ENCODE results near the gene MAD2L2. TPM values are rescaled to one million over a fixed set of nuclear protein-coding genes. Genes with fewer than 3 reads are reported as not detected.

Gene MAD2L2
- total RNA-seq (2014; rRNA removed), result 127 and 139 TPM in 2 replicates
- Bru-seq, nascent RNA, result percentile 42 among the genes with signal in this experiment
- BruChase-seq, experiment 1, labeled RNA remaining after a 6-hour chase, result percentile 54 among the genes with signal in this experiment
- percentile 41 among the genes with signal in this experiment for BruChase-seq, experiment 2, labeled RNA remaining after a 2-hour chase
- long read RNA-seq, transcript MAD2L2-207 (9 exons, 1,118 nt), result major isoform, 43 of 64 reads
- long read RNA-seq, transcript MAD2L2-205 (9 exons, 864 nt), result minor isoform, 5 of 64 reads
- long read RNA-seq, partial matches to known transcripts, result 9 of 64 reads
- long read RNA-seq, other reads (novel, unspliced or antisense), result 7 of 64 reads

- Histone ChIP-seq H3K9me3 (ENCODE audit: low read length) (no peaks in the 10 kb centered on the region), H3K4me3 (ENCODE audit: low read length) (peak within 1 kb of the TSS; percentile 92), H3K4me2 (ENCODE audit: low read length) (peak within 1 kb of the TSS; percentile 91), H3K9me2 (replicated peaks; ENCODE audit: low read length) (no peaks in the 10 kb centered on the region), H4K20me1 (ENCODE audit: low read length) (no peaks in the 10 kb centered on the region), H2AFZ (ENCODE audit: low read length) (peak within 1 kb of the TSS; percentile 95), H3K79me2 (ENCODE audit: low read length) (no peaks in the 10 kb centered on the region), H3K36me3 (ENCODE audit: low read depth, low read length) (no peaks in the 10 kb centered on the region), H3K27me3 (ENCODE audit: low read length) (no peaks in the 10 kb centered on the region), H3F3A (ENCODE audit: low read length, unreplicated experiment) (no peaks in the 10 kb centered on the region), H3K9ac (ENCODE audit: low read length) (peak within 1 kb of the TSS; percentile 76), H3K27ac (ENCODE audit: low read length) (no peak within 1 kb of the TSS), H3K4me1 (ENCODE audit: insufficient read depth, low read length) (peaks cover 4% of the 10 kb centered on the region; the same call in 1 of the 2 replicates)
- ChIA-PET CTCF (no interaction called here), POLR2A (ENCODE audit: unreplicated experiment) (interaction anchor here (0.5 kb wide), 1 partner anchor 237 kb away, joined by 4 read pairs; no protein-coding TSS in a partner anchor)
- intact Hi-C loops (cut with micrococcal nuclease), result no loop called here
- DNase-seq (peak; percentile 73), ATAC-seq (peak; percentile 88)
- TF ChIP-seq EZH2 (IDR thresholded peaks at IDR 0.05; ENCODE audit: low read length, unreplicated experiment), result no peak
- no peak for TF ChIP-seq EZH2phosphoT487 (IDR thresholded peaks at IDR 0.05; ENCODE audit: borderline replicate concordance, low read length)
- TF ChIP-seq CTCF (conservative IDR thresholded peaks at IDR 0.05; ENCODE audit: low read depth, low read length), result no peak
- BruUV-seq (replicated peaks), result no TSS peak
These were observed at the start of gene MAD2L2 for GRCh38 chr1:11681071-11681771. Gene MAD2L2, minus strand, starts transcription at chr1:11681148. Its CDS starts 547 bp downstream, at chr1:11680601.

GRCh38 chr1:11730429-11730891 lies 49.5 kb upstream of the MAD2L2 start:
- peak overlapping the region; percentile 47 for H3K4me2 ChIP-seq (ENCODE audit: low read length)
- peak overlapping the region; percentile 73 for H2AFZ ChIP-seq (ENCODE audit: low read length)
- peak; percentile 66 for ATAC-seq
- no peaks in the 10 kb centered on the region for H3K36me3 ChIP-seq (ENCODE audit: low read depth, low read length)
- peak; percentile 31 for DNase-seq
- peak overlapping the region; percentile 40; the same call in 1 of the 2 replicates for H3K27ac ChIP-seq (ENCODE audit: low read length)
- TF ChIP-seq EZH2phosphoT487 (IDR thresholded peaks at IDR 0.05; ENCODE audit: borderline replicate concordance, low read length) (no peak), EZH2 (IDR thresholded peaks at IDR 0.05; ENCODE audit: low read length, unreplicated experiment) (no peak), CTCF (conservative IDR thresholded peaks at IDR 0.05; ENCODE audit: low read depth, low read length) (no peak)
- H4K20me1 ChIP-seq (ENCODE audit: low read length), result no peaks in the 10 kb centered on the region
- H3K4me1 ChIP-seq (ENCODE audit: insufficient read depth, low read length), result peaks cover 7% of the 10 kb centered on the region; the same call in 1 of the 2 replicates
- H3K4me3 ChIP-seq (ENCODE audit: low read length), result no peak overlapping the region
- H3K9me2 ChIP-seq (replicated peaks; ENCODE audit: low read length), result no peaks in the 10 kb centered on the region
- no TSS peak for BruUV-seq (replicated peaks)
- no peaks in the 10 kb centered on the region for H3K79me2 ChIP-seq (ENCODE audit: low read length)
- no peaks in the 10 kb centered on the region for H3F3A ChIP-seq (ENCODE audit: low read length, unreplicated experiment)
- H3K9ac ChIP-seq (ENCODE audit: low read length), result no peak overlapping the region
- ChIA-PET POLR2A (ENCODE audit: unreplicated experiment) (no interaction called here), CTCF (interaction anchor here (0.7 kb wide), 1 partner anchor 61 kb away, joined by 3 read pairs; no protein-coding TSS in a partner anchor)
- intact Hi-C loops (cut with micrococcal nuclease), result no loop called here
- no peaks in the 10 kb centered on the region for H3K9me3 ChIP-seq (ENCODE audit: low read length)
- no peaks in the 10 kb centered on the region for H3K27me3 ChIP-seq (ENCODE audit: low read length)
